Islet precursor cell (in vitro differentiated cells): ENCODE results near the gene METTL22.

Source experiments
- DNase-seq: peaks from one replicate; pipeline ENCODE4 v3.0.0-alpha.2; 2018

METTL22 gene, protein sequence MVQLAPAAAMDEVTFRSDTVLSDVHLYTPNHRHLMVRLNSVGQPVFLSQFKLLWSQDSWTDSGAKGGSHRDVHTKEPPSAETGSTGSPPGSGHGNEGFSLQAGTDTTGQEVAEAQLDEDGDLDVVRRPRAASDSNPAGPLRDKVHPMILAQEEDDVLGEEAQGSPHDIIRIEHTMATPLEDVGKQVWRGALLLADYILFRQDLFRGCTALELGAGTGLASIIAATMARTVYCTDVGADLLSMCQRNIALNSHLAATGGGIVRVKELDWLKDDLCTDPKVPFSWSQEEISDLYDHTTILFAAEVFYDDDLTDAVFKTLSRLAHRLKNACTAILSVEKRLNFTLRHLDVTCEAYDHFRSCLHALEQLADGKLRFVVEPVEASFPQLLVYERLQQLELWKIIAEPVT

DNA sequence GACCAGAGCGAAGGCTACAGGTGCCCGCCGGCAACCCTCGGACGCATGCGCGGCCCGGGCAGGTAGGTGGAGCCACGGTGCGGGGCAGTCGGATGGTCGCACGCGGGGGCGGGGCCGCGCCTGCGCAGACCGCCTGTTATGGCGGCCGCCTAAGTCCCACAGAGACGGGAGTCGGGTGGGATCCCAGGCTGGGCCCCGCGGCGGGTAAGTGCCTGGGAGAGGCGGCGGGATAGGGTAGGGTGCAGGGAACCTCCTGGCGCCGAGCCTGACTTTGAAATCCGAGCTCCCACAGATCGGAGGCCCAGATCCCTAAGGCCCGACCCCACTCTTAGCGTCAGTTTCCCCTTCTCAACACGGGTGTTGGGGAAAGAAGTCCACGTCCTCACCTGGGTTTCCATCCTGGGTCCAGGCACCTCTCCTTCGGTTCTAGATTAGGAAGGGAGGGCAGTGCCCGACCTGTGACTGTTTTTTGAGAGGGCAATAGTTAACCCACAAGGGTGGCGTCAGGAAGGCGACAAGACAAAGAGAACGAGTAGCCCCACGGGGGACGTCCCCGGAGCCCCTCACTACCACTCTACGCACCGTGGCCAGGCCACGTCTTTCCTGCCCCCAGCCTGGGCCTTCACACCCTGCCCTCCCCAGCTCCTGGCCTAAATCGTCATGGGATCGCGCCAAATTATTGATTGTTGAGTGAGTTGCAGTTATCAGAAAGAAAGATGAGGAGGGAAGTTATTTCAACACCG lies at the start of gene METTL22:
METTL22 (plus strand) TSS at position 127 of the 743 bp plus-strand sequence. CDS start 3,968 bp downstream, outside the sequence.
- peak; percentile 92 for DNase-seq

DNA sequence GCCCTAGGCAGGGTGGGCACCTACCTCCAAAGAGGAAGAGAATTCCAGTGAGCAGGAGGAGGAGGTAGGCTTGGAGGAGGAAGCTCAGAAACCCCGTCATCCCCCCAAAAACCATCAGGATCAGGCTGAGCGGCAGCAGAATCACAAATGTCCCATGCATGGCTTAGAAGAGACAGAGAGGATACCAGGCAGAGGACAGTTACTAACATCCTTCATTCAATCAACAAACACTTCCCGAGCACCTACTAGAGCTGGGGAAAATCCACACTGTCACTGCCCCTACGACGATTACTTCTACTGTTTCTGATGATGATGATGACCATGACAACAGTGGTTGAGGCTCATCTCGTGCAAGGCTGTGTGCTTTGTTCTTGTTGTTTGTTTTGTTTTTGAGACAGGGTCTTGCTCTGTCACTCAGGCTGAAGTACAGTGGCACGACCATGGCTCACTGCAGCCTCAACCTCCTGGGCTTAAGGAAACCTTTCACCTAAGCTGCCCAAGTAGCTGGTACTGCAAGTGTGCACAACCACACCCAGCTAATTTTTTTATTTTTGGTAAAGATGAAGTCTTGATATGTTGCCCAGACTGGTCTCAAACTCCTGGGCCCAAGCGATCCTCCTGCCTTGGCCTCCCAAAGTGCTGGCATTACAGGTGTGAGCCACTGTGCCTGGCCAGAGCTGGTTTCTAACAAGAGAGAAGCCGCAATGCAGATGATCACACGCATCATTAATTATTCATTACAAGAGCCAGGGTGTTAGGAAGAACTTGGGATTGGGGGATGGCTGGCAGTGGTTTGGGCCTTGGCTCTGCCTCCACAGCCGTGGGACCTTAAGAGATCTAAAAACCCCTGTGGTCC lies 49.2 kb upstream of the METTL22 start:
- no peak for DNase-seq

DNA sequence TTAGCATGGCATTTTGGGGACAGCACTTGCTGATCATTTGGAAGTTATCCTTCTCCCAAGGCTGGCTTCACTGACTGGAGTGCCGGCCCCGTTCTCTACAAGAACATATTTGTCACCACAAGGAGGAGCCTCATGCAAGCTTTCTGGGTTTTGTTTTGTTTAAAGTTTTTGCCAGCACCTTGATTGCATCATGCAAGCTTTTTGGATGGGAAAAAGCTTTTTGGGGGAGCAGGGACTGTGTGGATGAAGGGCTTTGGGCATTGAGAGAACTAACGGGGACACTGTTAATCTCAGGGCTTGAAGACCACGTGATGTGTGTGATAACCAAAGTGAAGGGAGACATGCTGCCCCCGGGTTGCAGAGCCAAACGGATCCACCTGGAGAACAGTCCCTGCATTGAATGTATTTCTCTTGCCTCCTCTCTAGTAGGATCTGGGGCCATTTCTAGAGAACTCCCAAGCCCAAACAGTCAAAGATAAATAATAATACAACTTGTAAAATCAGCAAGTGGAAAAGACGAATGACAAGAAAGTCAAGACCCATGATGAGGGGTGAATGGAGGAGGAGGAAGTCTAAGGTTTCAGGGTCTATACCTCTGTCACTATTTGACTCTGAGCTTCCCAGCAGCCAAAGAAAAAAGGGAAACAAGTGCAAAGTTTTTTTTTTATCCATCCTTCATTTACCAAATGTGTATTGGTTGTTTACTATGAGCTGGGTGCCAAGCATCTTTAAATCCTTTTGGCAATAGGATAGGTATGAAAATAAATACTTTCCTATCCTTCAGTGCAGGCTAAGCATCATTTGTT lies 48.4 kb upstream of the METTL22 start:
- peak; percentile 71 for DNase-seq

DNA sequence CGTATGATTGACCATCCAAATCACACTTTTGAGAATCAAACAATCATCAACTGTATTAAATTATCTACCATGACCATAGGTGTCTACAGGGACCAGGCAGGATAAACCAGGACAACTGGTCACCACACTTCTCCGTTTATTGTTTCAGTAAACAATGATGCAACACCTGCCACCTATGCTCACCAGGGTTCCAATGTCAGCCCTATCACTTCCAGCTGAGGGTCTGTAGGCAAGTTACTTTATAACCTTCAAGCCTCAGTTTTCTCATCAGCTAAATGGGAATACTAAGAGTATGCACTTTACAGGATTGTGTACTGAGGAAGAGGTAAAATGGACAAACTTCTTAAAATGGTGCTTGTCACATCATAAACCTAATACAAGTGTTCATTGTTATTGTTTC lies 46.1 kb upstream of the METTL22 start:
- no peak for DNase-seq

DNA sequence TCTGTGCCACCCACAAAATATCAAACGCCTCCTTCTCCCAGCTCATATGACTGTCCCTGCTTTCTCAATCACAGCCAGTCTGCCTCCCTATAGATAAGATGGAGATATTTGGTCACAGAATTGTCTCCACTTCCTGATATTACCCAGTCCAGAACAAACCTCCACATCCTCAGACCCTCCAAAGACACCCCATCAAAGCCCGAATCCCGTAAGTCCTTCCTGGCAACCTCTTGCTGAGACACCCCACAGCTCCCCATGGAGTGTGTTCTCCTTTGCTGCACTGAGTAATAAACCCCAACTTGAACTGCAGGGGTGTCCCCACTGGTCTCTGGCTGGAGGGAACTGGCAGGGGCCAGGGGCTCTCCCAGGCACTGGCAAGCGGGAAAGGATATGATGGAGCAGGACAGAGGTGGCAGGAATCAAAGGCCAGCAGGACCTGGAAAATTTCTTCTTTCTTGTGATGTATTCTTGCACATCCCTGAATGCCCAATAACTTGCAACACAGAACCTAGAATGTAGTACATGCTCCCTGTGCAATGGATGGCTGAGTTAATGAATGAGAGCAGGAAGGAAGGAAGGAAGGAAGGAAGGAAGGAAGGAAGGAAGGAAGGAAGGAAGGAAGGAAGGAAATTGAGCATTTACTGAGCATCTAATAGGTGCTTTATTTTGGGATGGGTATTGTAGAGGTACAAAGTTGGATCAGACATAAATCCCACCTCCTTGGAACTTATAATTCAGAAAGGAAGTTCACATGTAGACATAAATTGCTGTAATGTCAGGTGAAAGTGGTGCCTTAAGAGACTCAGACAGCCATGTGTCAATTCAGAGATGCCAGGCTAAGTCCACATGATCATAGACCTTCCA lies 45.1 kb upstream of the METTL22 start:
- no peak for DNase-seq

DNA sequence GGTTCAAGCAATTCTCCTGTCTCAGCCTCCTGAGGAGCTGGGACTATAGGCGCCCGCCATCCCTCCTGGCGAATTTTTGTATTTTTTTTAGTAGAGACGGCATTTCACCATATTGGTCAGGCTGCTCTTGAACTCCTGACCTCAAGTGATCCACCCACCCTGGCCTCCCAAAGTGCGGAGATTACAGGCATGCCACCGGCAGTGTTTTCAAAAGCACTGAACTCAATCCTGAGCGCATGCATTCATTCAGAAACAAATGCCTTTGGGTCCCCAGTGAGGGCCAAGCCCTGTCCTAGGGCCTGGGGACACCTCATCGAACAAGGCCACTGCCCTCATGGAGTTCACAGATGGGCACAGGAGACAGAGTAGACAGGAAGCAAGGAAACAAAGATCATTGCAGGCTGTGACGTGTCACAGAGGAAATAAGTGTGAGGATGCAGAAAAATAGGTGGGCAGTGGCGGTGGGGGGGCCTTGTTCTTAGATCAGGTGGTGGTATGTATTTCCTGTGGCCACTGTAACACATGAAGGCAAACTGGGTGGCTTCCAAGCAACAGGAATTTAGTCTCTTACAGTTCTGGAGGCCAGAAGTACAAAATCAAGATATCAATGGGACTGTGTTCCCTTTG lies 43.7 kb upstream of the METTL22 start:
- no peak for DNase-seq

DNA sequence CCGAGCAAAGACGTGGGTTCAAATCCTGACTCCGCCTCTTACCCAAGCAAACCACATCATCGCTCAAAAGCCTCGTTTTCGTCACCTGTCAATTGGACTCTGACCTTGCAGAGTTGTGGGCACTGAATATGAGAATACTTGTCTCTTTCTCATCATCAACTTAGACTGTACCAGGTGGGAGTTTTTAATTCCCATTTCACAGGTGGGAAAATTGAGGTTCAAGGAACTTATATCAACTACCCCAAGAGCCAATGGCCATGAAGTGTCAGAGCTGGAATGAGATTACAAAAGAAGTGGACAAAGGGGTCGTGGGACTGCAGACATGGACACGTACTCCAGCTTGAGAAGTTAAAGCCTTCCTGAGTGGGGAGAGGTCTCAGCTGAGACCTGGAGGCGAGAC lies 41.9 kb upstream of the METTL22 start:
- DNase-seq = no peak

DNA sequence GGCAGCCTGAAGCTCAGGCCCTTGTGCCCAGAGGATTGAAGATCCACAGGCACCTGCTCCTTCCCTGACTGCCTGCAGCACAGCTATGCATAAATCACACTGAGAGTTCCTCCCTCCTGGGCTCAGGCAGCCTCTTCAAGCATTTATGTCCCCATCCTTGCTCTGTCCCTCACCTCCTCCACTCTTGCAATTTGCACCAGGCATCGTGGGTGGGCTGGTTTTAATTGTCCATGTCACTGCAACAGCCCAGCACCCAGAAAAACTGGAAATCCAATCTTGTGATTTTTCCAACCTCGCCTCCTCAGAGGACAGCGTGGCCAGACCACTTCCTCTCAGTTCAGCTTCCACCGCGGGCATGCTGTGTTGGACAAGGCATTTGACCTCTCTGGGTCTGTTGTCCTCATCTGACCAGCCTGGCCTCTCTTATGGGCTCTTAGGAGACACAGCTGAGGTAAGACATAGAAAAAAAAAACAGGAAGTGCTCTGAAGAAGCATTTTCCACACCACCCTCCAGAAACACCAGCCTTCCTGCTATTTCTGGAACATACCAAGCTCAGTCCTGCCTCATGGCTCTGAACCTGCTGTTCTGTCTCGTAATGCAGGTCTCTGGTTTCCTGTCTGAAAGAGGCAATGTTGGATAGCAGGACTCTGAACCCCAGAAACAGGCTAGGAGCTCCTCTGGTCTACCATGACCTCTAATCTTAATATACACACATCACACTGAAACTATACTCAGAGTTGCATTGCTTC lies 39.5 kb upstream of the METTL22 start:
- DNase-seq = no peak

DNA sequence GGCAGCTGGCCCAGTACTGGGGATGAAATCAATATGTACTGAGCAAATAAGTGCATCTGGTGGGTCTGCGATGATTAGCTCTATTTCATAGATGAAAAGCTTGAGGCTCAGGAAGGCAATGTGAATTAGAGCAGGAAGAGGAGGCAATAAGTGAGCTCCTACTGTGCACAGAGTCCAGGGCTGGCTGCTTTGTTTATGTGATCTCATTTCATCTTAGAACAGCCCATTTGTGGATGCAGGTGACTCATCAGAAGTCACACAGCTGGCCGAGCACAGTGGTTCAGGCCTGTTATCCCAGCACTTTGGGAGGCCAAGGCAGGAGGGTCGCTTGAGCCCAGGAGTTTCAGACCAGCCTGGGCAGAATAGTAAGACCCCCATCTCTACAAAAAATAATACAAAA lies 38.3 kb upstream of the METTL22 start:
- DNase-seq = no peak

DNA sequence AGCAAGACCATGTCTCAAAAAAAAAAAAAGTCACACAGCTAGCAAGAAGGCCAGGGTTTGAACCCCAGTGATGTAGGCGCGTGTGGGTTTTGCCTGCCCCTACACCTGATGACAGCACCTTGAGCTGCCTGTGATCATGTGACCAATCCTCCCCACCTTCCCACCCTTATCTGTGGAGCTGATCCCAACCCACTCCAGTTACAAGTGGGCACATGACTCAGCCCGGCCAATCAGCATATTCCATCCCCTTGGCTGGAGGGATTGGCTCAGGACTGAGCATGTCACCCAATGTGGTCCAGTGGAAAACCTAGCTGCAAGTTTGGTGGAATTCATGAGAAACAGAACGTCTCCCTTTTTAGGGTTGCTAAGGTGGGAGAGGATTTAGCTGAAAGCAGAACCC lies 37.8 kb upstream of the METTL22 start:
- DNase-seq = no peak

DNA sequence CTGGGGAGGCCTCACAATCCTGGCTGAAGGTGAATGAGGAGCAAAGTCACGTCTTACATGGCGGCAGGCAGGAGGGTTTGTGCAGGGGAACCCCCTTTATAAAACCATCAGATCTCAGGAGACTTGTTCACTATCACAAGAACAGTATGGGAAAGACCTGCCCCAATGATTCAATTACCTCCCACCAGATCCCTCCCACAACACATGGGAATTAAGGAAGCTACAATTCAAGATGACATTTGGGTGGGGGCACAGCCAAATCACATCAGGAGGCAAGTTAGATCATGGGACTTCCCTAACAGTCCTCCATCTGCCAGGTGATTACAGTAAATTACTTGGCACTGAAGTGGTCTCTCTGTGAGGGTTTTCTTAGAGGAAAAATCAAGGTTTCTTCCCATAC lies 36.5 kb upstream of the METTL22 start:
- DNase-seq = no peak

DNA sequence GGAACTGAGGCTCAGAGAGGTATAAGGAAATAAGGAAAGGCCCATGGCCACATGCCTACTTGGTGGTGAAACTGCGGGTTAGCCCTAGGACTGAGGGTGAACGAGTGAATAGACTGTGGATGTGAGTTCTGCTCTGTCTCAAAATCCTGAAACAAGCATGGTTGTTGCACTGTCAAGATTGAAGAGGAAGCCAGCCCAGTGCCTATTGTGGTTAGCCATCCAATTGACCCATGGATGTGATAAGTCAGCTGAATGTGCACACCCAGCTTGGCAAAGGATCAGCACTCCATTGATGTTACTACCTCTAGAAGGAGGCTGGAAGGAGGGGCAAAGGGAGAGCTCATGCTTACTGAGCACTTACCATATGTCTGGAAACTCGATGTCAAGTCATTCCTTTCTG lies 35.6 kb upstream of the METTL22 start:
- DNase-seq = no peak

DNA sequence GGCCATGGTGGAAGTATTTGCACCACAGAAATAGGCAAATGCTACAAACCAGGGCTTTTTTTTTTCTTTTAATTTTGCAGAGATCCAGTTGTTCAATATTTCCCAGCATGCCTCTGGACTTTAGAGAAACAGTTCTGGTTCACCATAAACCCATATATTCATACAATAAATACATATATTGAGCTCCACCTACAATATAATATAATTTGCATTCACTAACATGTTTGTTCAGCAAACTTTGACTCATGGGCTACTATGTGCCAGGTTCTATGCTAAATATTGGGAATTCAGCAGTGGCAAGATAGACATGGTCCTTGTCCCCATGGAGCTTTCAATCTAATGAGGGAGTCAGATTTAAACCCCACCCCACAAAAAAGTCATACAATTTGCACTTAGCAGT lies 34.4 kb upstream of the METTL22 start:
- no peak for DNase-seq

DNA sequence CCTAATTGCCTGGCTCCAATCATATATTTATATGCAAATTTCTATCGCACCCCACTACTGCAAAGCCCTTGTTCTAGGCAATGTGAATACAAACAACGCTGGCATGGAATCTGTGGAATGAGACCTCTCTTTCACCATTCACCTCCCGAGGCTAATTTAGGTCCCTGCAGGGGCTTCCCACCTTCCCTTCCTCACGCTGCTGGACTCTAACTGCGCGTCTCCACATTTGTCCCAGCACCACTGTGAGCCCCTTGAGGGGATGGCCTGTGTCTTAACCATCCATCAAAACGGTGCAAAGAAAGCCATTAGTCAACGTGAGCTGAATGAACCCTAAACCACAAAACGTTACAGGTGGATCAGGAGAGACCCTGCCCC lies 32.8 kb upstream of the METTL22 start:
- DNase-seq = no peak

DNA sequence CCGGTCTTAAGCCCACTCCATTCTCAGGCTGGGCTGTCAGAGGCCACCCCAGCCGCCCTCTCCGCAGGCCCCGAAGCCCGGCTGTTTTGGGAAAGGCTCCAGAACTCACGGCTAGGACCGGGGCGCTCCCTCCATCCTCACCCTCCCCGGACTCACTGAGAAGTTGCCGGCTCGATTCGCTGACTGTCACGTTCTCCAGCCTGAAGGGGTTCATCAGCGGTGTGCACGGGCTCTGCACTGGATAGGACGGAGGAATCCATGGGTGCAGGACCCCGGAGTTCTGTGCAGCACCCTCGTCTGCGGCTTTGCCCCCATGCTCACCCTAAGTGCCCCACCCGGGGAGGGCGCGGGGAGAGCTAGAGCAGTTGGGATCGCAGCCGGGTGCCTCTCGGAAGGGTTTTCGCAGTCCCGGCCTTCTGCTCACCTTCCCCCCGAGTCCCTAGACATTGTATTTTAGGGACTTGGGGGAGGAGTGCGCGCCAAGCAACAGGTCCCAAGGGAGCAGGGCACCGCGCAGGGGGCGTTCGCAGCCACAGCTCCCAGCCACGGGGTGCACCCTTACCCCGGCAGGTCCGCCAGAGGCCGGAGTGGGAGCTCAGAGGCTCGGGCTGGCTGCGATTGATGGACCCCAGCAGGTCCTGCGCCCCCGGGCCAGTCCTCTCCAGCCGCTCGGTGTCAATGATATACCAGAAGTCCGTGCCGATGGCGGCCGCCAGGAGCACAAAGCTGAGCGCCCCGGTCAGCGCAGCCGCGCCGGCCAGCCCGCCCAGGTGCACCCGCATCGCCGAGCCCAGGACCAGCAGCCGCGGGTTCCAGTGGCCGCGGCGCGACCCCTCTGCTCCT lies 32.2 kb upstream of the METTL22 start:
- no peak for DNase-seq

DNA sequence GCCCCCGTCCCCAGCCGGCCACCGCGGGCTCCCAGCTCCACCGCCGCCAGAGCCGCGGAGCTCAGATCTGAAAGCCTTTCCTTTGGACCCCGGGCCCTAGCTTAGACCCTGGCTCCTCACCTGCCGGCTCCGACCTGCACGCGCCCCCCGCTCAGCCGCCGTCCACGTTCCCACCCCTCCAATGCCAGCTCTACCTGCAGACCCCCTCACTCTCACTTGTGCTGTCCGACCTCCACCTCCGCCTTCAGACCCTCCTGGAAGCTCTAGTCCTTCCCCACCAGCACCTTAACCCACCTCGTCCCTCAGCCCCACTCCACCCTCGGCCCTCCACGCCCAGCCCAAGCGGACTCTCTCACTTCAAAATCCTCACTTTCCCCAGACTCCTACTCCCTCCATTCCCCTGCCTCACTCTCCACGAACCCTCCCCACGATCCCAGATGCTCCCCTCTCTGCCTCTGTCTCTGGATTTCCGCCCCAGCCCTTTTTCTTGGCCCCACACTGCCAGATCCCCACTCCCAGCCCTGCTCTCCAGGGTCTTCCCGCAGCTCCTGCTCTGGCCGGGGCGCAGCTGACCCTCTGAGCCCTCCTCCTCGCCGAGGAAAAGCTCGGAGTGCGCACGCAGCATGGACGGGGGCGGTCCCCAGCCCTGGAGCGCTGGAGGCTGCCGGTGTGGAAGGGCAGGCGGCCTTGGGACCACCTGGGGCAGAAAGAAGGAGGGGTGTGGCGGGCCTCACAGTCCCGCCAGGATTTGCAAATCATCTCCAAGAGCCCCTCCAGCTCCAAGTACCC lies 31.4 kb upstream of the METTL22 start, which contains the start of gene TMEM114:
TMEM114 (minus strand) TSS at position 612 of the 789 bp plus-strand sequence. CDS start 673 bp downstream, outside the sequence.
- DNase-seq = no peak

DNA sequence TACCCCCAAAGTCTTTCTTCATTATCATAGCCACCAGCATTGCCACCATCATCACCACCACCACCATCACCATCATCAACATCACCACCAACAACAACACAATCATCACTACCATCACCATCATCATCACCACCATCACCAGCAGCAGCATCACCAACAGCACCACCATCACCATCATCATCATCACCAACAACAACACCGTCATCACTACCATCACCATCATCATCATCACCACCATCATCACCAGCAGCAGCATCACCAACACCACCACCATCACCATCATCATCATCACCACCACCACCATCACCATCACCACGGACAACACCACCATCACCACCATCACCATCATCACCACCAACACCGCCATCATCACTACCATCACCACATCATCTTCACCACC lies 30.7 kb upstream of the METTL22 start:
- DNase-seq = no peak

DNA sequence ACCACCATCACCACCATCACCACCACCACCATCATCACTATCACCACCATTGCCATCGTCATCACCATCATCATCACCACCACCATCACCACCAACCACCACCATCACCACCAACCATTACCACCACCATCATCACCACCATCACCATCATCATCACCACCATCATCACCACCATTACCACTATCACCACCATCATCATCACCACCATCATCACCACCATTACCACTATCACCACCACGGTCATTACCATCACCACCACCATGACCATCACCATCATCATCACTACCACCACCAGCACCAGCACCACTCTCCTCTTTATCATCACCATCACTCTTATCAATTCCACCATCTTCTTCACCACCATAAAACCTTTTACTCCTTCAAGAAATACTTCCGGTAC lies 30.0 kb upstream of the METTL22 start:
- DNase-seq = no peak
